Hepatocyte (in vitro differentiated cells): ENCODE measurements around the gene GLYATL3.

ENCODE experiments used
- EZH2 ChIP-seq: fragments of 200-600 bp; sonication (generic); IDR thresholded peaks from 2 replicates; pipeline ENCODE4 v1.6.1; 2016; ENCODE audit warnings: antibody characterized with exemption, mild to moderate bottlenecking, borderline replicate concordance
- EZH2phosphoT487 ChIP-seq: fragments of 200-600 bp; sonication (generic); IDR thresholded peaks from one replicate; pipeline ENCODE4 v1.6.1; 2018; ENCODE audit warnings: antibody characterized with exemption, mild to moderate bottlenecking, low read depth, moderate library complexity; ENCODE audit not compliant: unreplicated experiment, severe bottlenecking
- TF ChIP-seq, protein P1 (sequence below): fragments of 200-600 bp; sonication (generic); IDR thresholded peaks from 2 replicates; pipeline ENCODE4 v1.5.1; 2016; ENCODE audit warnings: antibody characterized with exemption, mild to moderate bottlenecking; ENCODE audit not compliant: poor library complexity

GRCh38 chr6:49519660-49520059 lies 19.9 kb downstream of the GLYATL3 start:
- no peak for TF ChIP-seq EZH2
- TF ChIP-seq, protein P1, sequence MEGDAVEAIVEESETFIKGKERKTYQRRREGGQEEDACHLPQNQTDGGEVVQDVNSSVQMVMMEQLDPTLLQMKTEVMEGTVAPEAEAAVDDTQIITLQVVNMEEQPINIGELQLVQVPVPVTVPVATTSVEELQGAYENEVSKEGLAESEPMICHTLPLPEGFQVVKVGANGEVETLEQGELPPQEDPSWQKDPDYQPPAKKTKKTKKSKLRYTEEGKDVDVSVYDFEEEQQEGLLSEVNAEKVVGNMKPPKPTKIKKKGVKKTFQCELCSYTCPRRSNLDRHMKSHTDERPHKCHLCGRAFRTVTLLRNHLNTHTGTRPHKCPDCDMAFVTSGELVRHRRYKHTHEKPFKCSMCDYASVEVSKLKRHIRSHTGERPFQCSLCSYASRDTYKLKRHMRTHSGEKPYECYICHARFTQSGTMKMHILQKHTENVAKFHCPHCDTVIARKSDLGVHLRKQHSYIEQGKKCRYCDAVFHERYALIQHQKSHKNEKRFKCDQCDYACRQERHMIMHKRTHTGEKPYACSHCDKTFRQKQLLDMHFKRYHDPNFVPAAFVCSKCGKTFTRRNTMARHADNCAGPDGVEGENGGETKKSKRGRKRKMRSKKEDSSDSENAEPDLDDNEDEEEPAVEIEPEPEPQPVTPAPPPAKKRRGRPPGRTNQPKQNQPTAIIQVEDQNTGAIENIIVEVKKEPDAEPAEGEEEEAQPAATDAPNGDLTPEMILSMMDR, result no peak
- TF ChIP-seq EZH2phosphoT487, result no peak
